ENCODE data around the gene SENP7.
"Not testable (repeated sequence)": the region's sequence is repeated elsewhere in the genome, so short reads cannot be mapped to it uniquely, and the experiment has no call there.

The SENP7 gene

DNA sequence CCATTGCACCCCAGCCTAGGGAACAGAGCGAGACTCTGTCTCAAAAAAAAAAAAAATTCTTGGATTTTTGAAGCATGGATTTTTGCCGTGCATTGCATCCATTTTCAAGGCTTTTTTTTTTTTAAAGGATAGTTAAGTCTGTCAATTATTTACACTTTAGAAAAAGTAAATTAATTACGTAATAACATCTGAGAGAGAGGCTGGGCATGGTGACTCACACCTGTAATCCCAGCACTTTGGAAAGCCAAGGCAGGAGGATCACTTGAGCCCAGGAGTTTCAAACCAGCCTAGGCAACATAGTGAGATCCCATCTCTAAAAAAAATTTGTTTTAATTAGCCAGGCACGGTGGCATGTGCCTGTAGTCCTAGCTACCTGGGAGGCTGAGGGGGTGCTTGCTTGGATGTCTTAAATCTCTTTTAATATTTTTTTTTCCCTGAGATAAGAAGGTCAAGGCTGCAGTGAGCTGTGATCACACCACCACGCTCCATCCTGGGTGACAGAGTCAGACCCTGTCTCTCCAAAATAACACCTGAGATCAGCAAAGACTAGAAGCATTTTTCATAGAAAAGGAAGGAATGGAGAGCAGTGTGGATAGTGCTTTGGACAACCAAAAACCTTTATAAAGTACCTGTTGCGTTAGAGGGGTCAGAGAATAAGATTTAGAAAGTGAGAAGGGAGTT is 6.8 kb upstream of the SENP7 start:
- no peak for DNase-seq

GRCh38 chr3:101518421-101518871 is 5.4 kb upstream of the SENP7 start:
- DNase-seq: peak; percentile 24

DNA sequence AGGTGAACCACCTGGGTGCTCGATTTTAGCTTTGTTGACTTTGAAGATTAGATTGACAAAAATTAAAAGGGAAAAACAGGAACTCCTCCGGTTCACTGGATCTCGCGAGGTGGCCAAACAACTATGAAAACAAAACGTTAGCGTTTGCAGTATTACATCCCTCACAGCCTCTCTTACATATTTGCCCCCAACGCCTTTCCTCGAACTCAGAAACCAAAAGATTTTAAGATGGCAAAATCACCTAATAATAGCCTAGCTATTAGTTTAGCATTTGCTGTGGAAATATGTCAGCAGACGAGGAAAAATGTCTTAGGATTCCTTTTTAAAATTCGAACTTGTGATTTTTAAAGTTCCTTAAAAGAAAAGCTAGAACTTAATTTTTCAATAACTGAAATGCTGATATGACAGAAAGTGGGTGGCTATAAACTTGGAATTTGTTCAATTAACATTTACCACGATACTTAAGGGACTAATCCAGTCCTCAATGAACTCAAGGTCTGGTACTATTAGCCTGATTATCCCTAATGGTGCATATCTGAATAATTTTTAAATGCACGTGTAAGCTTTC is 491 bp upstream of the SENP7 start:
- DNase-seq: no peak

GRCh38 chr3:101512396-101512645 is 691 bp downstream of the SENP7 start:
- DNase-seq: no peak

GRCh38 chr3:101509811-101510210 is 3.2 kb downstream of the SENP7 start:
- DNase-seq: no peak

DNA sequence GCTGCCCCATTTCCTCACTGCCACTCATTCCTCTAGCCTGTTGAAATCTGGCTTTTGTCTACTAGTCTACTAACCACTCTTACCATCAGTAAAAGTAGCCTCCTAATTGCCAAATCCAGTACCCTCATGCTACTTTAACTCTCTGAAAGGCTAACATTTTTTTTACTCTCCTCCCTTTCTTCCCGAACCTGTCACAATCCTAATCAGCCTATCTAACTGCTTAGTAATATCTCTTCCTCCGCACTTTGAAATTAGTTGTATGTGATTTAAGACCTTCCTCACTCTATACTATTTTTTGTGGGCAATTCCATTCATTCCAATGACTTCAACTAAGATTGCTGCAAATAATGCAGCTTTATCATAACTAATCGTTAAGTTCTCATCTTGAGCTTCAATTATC is 3.7 kb downstream of the SENP7 start:
- DNase-seq: no peak

DNA sequence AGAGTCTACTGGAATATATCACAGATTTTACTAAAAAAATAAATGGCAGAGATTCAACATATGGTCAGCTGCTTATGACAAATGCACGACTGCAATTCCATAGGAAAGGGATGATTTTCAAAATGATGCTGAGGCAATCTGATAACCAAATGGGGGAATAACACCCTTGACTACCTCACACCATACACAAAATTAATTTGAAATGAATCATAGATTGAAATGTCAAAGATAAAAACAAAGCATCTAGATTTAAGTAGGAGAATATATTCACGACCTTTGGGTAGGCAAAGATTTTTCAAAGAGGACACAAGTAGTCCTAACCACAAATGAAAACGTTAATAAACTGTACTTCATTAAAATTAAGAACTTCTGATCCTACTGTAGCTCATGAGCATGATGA is 11.2 kb downstream of the SENP7 start:
- DNase-seq: no peak

GRCh38 chr3:101500208-101500607 is 12.8 kb downstream of the SENP7 start:
- DNase-seq: no peak

DNA sequence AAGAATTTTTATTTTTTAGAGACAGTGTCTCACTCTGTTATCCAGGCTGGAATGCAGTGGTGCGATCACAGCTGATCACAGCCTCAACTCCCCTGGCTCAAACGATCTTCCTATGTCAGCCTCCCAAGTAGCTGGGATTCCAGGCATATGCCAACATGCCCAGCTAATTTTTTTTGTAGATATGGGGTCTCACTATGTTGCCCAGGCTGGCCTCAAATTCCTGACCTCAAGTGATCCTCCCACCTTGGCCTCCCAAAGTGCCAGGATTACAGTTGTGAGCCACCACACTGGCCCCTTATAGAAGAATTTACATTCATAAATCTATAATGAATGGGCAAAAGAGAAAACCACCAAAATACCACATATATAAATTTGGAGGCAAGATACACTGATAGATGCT is 15.2 kb downstream of the SENP7 start:
- DNase-seq: no peak

DNA sequence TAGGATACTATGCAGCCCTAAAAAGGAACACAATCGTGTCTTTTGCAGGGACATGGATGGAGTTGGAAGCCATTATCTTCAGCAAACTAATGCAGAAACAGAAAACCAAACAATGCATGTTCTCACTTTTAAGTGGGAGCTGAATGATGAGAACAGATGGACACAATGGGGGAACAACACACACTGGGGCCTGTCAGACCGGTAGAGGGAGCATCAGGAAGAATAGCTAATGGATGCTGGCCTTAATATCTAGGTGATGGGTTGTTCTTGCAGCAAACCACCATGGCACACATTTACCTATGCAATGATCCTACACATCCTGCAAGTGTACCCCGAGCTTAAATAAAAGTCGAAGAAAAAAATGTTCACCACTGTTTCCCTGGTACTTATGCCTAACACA is 17.5 kb downstream of the SENP7 start:
- DNase-seq: no peak

GRCh38 chr3:101484805-101485620 is 28.0 kb downstream of the SENP7 start:
- DNase-seq: no peak

DNA sequence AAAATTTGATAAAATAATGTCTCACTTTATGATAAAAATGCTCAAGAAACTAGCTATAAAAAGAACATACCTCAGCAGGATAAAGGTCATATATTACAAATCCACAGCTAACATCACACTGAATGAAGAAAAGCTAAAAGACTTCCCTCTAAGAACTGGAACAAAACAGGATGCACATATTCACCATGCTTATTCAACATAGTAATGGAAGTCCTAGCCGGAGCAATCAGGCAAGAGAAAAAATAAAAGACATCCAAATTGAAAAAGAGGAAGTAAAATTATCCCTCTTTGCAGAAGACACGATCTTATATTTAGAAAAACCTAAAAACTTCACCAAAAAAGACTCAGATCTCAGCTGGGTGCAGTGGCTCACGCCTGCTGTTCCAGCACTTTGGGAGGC is 34.0 kb downstream of the SENP7 start:
- peak; percentile 17 for DNase-seq

DNA sequence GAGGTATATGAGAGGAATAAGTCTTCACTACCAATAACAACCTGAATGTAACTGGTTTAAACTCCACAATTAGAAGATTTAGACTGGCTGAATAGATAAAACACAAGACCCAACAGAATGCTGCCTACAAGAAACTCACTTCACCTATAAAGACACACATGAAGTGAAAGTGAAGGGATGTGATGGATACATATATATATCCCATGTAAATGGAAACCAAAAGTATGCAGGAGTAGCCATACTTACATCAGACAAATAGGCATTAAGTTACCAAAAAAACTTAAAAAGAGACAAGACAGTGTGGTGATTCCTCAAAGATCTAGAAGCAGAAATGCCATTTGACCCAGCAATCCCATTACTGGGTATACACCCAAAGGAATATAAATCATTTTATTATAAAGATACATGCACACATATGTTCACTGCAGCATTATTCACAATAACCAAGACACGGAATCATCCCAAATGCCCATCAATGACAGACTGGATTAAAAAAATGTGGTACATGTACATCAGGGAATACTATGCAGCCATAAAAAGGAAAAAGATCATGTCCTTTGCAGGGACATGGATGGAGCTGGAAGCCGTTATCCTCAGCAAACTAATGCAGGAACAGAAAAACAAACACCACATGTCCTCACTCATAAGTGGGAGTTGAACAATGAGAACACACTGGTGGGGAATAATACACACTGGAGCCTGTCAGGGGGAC is 38.0 kb downstream of the SENP7 start:
- not testable (repeated sequence) for DNase-seq

DNA sequence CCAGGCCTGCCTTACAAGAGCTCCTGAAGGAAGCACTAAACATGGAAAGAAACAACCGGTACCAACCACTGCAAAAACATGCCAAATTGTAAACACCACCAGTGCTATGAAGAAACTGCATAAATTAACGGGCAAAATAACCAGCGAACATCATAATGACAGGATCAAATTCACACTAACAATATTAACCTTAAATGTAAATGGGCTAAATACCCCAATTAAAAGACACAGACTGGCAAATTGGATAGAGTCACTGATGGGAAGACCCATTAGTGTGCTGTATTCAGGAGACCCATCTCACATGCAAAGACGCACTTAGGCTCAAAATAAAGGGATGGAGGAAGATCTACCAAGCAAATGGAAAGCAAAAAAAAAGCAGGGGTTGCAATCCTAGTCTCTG is 44.3 kb downstream of the SENP7 start:
- not testable (repeated sequence) for DNase-seq

DNA sequence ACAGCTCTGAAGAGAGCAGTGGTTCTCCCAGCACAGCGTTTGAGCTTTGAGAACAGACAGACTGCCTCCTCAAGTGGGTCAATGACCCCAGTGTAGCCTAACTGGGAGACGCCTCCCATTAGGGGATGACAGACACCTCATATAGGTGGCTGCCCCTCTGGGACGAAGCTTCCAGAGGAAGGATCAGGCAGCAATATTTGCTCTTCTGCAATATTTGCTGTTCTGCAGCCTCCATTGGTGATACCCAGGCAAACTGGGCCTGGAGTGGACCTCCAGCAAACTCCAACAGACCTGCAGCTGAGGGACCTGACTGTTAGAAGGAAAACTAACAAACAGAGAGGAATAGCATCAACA is 45.7 kb downstream of the SENP7 start:
- not testable (repeated sequence) for DNase-seq

- DNase-seq: no peak
These were observed 46.3 kb downstream of the SENP7 start for GRCh38 chr3:101466465-101467309.

GRCh38 chr3:101464235-101464634 is 48.8 kb downstream of the SENP7 start:
- DNase-seq: no peak

DNA sequence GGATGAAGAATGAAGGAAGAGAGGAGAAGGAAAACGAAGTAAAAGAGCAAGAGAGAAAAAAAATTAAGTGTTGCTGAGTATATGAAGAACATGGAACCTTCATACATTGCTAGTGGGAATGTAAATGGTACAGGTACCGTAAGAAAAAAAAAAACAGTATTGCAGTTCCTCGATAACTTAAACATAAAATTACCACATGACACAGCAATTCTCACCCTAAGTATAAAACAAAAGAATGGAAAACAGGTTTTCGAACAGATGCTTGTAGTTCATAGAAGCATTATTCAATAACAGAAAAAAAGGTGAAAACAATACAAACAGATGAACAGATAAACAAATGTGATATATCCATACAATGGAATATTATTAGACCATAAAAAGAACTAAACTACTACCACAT is 51.6 kb downstream of the SENP7 start:
- no peak for DNase-seq

GRCh38 chr3:101458387-101458786 is 54.6 kb downstream of the SENP7 start:
- DNase-seq: no peak

DNA sequence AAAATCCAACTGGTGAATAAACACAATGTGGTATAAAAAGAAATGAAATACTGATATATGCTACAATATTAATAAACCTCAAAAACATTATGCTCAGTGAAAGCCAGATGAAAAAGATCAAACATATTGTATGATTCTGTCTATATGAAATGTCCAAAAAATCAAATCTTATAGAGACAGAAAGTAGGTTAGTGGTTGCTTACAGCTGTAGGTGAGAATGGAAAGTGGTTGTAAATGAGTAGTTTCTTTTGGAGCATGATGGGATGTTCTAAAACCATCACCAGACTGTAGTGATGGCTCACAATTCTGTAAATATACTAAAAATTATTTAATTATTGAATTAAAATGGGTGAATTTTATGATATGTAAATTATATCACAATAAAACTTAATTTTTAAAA is 58.4 kb downstream of the SENP7 start:
- DNase-seq: no peak

- DNase-seq: peak; percentile 28
These were observed 59.1 kb downstream of the SENP7 start for GRCh38 chr3:101453961-101454360.

- not testable (repeated sequence) for DNase-seq
These were observed 74.4 kb downstream of the SENP7 start for GRCh38 chr3:101438641-101439040.

DNA sequence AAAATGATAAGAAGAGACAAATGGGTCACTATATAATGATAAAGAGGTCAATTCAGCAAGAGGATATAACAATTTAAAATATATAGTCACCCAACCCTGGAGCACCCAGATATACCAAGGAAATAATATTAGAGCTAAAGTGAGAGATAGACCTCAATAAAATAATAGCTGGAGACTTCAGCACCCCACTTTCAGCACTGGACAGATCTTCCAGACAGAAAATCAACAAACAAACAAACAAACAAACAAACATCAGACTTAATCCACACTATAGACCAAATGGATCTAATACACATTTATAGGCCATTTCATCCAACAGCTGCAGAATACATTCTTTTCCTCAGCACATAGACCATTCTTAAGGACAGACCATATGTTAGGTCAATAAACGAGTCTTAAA is 79.4 kb downstream of the SENP7 start:
- DNase-seq: no peak

Measured in hematopoietic multipotent progenitor cell treated with erythropoietin and hydrocortisone succinate and interleukin-3 and kit ligand, for 6 days (in vitro differentiated cells).